Lung microvascular endothelial cell (primary cell): Measurements from ENCODE around the gene NDUFB1. TPM values are rescaled to one million over a fixed set of nuclear protein-coding genes. Genes with fewer than 3 reads are reported as not detected.

Experiments
- DNase-seq, 2 donors: peaks; one replicate each; pipeline versions ENCODE4 v3.0.0 to v3.0.0-alpha.2; 2010; ENCODE audit warnings: low read depth in 2 of 2
- total RNA-seq: library from RNA; depleted of rRNA; stranded (reverse); fragments of >200 nt; gene quantifications from 2 replicates; pipeline ENCODE4 v1.2.1, GENCODE V29; 2014

The NDUFB1 gene
- total RNA-seq: 318 and 327 TPM in 2 replicates

- DNase-seq: peak; percentile 86
These were observed at the start of gene NDUFB1, which contains the start of gene CPSF2 for GRCh38 chr14:92121670-92122350. NDUFB1 (minus strand) TSS chr14:92121706; CDS start chr14:92117637, 4,069 bp downstream. CPSF2 (plus strand) TSS chr14:92121969; CDS start chr14:92130985, 9,016 bp downstream.

DNA sequence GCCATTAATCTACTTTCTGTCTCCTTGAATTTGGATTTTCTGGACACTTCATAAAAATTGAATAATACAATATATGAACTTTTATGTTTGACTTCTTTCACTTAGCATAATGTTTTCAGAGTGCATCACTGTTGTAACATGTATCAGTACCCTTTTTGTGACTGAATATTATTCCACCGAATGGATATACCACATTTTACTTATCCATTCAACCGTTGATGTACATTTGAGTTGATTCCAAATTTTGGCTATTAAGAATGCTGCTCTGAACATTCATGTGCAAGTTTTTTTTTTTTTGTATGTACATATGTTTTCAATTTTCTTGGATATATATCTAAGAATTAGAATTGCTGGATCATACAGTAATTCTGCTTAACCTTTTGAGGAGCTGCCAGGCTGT lies 43.5 kb upstream of the NDUFB1 start:
- no peak for DNase-seq

GRCh38 chr14:92161521-92161920 lies 40.0 kb upstream of the NDUFB1 start:
- no peak for DNase-seq

GRCh38 chr14:92160619-92161018 lies 39.1 kb upstream of the NDUFB1 start:
- peak in 1 of 2 donors; percentile 29 for DNase-seq

GRCh38 chr14:92154283-92154942 lies 32.9 kb upstream of the NDUFB1 start:
- DNase-seq: no peak

- DNase-seq: no peak
These were observed 32.1 kb upstream of the NDUFB1 start for GRCh38 chr14:92153581-92153980.

GRCh38 chr14:92144708-92145107 lies 23.2 kb upstream of the NDUFB1 start:
- DNase-seq: no peak

GRCh38 chr14:92143962-92144361 lies 22.5 kb upstream of the NDUFB1 start:
- DNase-seq: no peak

DNA sequence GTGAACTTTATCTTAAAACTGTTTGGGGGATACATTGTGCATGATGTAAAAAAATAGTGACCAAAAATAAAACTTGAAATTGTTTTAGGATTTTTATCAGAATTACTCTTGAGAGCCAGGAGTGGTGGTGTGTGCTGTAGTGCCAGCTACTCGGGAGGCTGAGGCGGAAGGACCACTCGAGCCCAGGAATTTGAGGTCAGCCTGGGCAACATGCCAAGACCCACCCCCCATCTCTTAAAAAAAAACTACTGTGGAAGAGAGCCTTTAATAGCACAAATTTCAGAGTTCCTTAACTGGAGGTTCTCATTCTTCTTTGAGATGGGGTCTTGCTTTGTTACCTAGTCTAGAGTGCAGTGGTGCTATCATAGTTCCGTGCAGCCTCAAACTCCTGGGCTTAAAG lies 21.8 kb upstream of the NDUFB1 start:
- no peak for DNase-seq

- peak; percentile 61 to 79 for DNase-seq
These were observed 13.8 kb upstream of the NDUFB1 start for GRCh38 chr14:92135269-92135668.

DNA sequence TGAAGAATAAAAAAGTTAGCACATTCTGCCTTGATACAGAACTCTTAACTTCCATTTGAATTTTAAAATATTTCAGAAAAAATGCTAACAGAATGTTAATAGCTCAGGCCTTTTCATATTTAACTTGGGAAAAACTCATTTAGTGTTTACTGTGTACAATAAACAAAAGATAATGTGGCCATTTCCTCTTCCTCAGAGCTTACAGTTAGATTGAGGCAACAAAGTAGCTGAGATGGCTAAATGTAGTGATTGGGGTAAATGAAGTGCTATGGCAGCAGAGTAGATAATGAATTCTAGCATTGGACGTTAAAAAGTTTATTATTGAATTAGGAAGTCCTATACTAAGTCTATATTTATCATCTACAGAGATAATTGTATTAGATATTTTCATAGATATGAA lies 12.9 kb upstream of the NDUFB1 start:
- no peak for DNase-seq

GRCh38 chr14:92122761-92123160 lies 1.3 kb upstream of the NDUFB1 start:
- DNase-seq: peak; percentile 15 to 16

DNA sequence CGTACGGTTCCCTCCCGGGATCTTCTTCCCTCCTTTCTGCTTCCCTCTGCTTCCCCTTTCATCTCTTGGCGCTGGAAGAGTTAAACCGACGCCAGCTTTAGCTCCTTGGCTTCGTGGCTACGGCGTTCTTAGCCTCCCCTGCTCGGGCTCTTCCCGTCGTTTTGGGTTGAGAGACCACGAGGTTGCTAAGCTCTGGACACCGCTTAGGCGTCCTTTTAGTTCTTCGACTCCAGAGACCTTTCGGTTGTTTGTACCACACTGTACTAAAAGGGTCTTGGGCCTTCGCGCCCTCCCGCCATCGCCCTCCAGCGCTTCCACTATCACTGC lies 808 bp upstream of the NDUFB1 start:
- peak; percentile 36 for DNase-seq

GRCh38 chr14:92121207-92121669 lies 268 bp downstream of the NDUFB1 start:
- DNase-seq: peak; percentile 51 to 61

- DNase-seq: no peak
These were observed 12.0 kb downstream of the NDUFB1 start for GRCh38 chr14:92109490-92109889.

- DNase-seq: no peak
These were observed 12.9 kb downstream of the NDUFB1 start for GRCh38 chr14:92108345-92109254.

DNA sequence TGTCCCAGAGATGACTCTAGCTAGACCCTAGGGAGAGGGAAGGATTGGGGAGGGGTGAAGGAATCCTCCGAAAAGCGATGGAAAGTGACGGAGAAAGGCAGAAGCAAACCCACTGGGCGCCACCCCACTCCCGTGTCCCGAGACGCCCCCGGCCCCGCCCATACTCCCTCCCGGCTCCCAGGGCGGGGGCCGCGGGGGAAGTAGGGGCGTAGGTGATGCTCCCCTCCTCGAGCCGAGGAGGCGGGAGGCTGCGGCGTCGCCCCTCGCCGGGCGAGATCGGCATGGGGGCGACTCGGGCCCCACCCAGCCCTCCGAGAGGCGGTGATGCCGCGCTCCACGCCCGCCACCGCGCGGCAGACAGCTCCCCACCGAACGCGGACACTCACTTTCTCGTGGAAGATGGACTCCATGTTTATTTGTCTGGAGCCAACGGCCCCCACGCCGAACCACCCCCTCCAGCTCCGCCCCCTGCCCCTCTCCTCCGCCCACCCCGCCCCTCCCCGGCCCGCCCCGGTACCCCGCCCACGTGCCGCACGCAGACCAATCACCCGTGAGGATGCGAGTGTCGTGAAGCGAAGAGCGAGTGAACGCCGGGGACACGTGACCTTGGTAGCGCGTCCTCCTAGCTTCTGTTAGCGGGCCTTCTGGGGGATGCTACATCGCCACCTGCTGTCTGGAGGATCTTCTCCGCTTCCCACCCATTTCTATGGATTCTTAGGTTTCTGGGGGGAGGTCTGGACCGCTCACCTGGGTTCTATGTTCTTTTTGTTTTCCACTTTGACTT lies 15.2 kb downstream of the NDUFB1 start, which contains the start of gene ATXN3:
Gene ATXN3 (minus strand): TSS at position 440 of the 784 bp plus-strand sequence. CDS start 30 bp downstream, at position 410.
- peak; percentile 99 for DNase-seq

DNA sequence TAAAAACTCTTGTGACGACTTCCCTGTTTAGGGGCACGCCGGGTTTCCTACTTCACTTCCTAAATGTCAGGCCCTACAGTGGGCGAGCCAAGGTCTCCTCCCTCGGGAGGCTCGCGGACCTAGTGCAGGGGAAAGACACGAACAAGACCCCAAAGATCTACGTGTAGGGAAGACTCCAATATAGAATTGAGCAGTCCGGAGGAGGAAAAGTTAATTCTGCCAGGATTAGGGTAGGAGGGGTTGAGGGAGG lies 15.7 kb downstream of the NDUFB1 start:
- DNase-seq: peak; percentile 64 to 86

DNA sequence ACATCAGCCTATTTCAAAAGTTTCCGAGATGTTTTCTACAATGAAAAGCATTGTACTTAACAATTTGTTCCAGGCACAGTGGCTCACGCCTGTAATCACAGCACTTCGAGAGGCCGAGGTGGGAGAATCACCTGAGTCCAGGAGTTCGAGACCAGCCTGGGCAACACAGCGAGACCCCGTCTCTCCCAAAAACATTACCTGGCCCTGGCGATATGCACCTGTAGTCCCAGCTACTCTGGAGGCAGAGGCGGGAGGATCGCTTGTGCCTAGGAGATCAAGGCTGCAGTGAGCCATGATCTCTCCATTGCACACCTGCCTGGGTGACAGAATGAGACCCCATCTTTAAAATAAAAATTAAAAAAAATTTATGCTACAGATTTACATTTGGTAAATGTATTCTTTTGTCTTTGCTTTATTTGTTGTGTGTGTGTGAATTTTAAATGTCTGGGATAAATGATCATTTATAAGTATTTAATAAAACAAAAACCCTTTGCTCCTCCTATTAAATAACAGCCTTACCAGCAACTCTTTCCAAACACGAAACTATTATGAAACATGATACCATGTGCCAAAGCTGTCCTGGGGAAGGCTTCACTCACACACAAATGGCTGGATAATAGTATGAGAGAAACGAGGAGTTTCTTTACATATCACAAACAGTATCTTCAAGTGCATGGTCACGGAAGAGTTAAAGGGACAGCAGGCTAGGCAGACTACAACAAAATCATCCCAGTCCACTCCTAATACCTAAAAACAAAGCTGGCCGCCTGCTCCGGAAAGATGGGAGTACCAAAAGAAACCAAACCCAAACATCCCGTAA lies 16.2 kb downstream of the NDUFB1 start:
- DNase-seq: no peak

DNA sequence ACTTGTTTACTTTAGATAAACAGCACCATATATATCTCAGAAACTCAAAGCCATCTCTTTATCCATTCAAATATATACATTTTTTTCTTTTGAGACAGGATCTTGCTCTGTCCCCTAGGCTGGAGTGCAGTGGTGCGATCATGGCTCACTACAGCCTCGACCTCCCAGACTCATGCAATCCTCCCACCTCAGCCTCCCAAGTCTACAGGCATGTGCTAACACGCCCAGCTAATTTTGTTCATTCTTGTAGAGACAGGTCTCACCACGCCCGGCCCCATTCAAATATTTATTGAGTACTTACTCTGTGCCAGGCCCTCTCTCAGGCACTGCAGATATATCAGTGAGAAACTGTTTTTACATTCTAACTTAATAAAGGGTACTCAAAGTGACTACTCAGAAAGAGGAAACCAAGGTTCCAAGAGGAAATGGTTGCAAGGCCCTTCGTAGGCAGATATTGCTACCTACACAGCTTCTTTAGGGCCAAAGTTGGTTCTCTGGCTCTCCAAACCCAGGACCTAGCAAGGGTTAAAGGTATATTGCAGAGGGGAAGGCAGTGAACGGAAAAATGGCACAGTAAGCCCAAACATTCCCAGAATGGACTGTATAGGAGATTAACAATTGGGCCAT lies 18.0 kb downstream of the NDUFB1 start:
- DNase-seq: no peak
